Bronchial epithelial cell (primary cell): ENCODE results near the gene TENM3. TPM values are rescaled to one million over a fixed set of nuclear protein-coding genes. Genes with fewer than 3 reads are reported as not detected.
A peak's percentile ranks its signal among the peaks of the same experiment; 100 is the strongest.

Source experiments
- DNase-seq: peaks from one replicate; pipeline ENCODE4 v3.0.0-alpha.2; 2010; ENCODE audit warnings: low read depth
- FAIRE-seq: peaks from 2 replicates; lab custom pipeline; 2011; peaks lifted over from hg19 to GRCh38; lab: Jason Lieb, UNC
- H3K27me3 ChIP-seq: 2 replicates; pipeline ENCODE4 v1.5.1; 2011; ENCODE audit warnings: low read length; ENCODE audit not compliant: control insufficient read depth, insufficient read depth
- H3K36me3 ChIP-seq: 2 replicates; pipeline ENCODE4 v1.5.1; 2011; ENCODE audit warnings: low read length; ENCODE audit not compliant: control insufficient read depth, insufficient read depth
- H3K4me3 ChIP-seq: 2 replicates; pipeline ENCODE4 v1.5.1; 2011; ENCODE audit warnings: mild to moderate bottlenecking, low read depth, low read length, control low read depth
- CTCF ChIP-seq: IDR thresholded peaks from 2 replicates; pipeline ENCODE4 v1.5.1; 2011; ENCODE audit warnings: mild to moderate bottlenecking, moderate library complexity, low read length, control low read depth, inconsistent platforms; ENCODE audit not compliant: insufficient read depth, severe bottlenecking
- total RNA-seq: library from RNA; depleted of rRNA; stranded (reverse); fragments of >200 nt; gene quantifications from 2 replicates; pipeline ENCODE4 v1.2.1, GENCODE V29; 2014

Gene TENM3
- total RNA-seq, 1 donor from 2014 or later: 1.3 TPM

- Histone ChIP-seq H3K27me3 (no peaks in the 10 kb centered on the region), H3K4me3 (no peak overlapping the region), H3K36me3 (no peaks in the 10 kb centered on the region)
- DNase-seq: peak; percentile 26
- TF ChIP-seq CTCF: no peak
- FAIRE-seq: no peak
Observed at GRCh38 chr4:182306792-182307507, 63.7 kb downstream of the TENM3 start.

DNA sequence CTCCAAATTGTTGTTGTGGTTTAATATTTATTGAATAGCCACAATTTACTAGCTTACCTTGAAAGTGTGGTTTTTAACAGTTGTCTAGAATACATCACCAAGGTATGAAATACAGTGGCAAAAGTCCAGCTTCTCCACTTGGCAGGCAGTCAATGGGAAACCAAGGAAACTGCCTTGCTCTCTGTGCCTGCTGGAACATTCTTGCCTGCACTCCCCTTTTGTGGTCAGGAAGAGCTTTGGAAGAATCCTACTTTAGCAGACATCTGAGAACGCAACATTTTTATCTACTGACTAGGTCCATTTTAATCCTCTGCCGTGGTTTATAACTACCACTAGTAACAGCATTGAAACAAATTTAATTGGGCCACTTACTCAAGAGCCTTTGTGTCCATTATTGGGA is 64.5 kb downstream of the TENM3 start:
- no peak overlapping the region for H3K4me3 ChIP-seq

DNA sequence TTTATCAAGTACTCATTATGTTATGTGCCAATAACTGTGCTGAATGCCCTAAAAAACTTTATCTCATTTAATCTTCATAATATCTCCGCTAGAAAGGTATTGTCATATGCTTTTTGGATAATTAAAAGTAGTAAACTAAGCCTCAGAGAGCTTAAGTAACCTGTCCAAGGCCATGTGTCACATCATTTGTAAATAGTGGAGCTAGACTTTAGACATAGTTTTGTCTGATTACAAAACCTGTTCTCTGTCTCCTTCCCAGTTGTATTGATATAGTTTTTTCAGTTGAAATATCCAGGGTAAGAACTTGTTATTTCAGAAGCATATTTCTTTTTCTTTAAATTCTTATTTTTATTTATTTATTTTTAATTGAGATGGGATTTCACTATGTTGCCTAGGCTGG is 66.7 kb downstream of the TENM3 start:
- no peak for TF ChIP-seq CTCF
- H3K36me3 ChIP-seq: no peaks in the 10 kb centered on the region
- no peak for DNase-seq
- no peak for FAIRE-seq
- no peak overlapping the region for H3K4me3 ChIP-seq
- H3K27me3 ChIP-seq: no peaks in the 10 kb centered on the region

More for the DNA sequence above, 64.5 kb downstream of the TENM3 start:
- H3K27me3 ChIP-seq: no peaks in the 10 kb centered on the region
- FAIRE-seq (peak; percentile 83), DNase-seq (peak; percentile 65)
- TF ChIP-seq CTCF: no peak
- no peaks in the 10 kb centered on the region for H3K36me3 ChIP-seq

GRCh38 chr4:182310316-182310715 is 67.1 kb downstream of the TENM3 start:
- H3K36me3 ChIP-seq: no peaks in the 10 kb centered on the region
- no peaks in the 10 kb centered on the region for H3K27me3 ChIP-seq
- H3K4me3 ChIP-seq: no peak overlapping the region
- TF ChIP-seq CTCF: no peak
- DNase-seq: no peak
- FAIRE-seq: no peak

DNA sequence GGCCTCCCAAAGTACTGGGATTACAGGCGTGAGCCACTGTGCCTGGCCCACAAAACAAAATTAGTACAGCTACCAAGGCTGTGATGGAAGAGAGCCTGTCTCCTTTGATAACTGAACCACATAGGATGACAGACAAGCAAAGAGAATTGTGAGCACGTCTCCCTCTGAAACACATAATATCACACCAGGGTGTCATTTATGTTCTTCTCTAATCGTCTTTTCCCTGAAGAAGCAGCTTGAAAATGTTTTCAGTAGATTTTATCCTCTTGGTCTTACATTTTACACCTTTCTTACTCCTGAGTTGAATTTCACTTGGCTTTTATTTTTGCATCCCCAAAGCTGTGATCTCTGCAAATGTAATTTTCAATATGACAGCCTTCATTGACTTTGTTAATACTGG is 67.8 kb downstream of the TENM3 start:
- no peak overlapping the region for H3K4me3 ChIP-seq
- DNase-seq: no peak
- TF ChIP-seq CTCF: no peak
- no peaks in the 10 kb centered on the region for H3K36me3 ChIP-seq
- no peak for FAIRE-seq
- no peaks in the 10 kb centered on the region for H3K27me3 ChIP-seq

DNA sequence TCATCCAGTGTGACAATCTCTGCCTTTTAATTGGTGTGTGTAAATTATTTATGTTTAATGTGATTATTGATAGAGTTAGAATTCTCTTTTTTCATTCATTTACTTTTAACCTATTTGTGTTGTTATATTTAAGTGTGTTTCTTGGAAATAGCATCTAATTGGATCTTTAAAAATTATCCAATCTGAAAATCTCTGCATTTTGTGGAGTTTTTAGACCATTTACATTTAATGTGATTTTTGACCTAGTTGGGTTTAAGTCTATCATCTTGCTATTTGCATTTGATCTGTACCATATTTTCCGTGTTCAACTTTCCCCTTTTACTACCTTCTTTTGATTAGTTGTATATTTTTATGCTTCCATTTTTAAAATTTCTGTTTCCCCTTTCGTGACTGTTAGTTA is 71.3 kb downstream of the TENM3 start:
- H3K27me3 ChIP-seq: no peaks in the 10 kb centered on the region
- no peak overlapping the region for H3K4me3 ChIP-seq
- no peak for FAIRE-seq
- H3K36me3 ChIP-seq: no peaks in the 10 kb centered on the region
- no peak for TF ChIP-seq CTCF
- DNase-seq: no peak
